ENCODE results near the gene HP. TPM values are rescaled to one million over a fixed set of nuclear protein-coding genes. Genes with fewer than 3 reads are reported as not detected.

HP gene
- total RNA-seq, 1 donor from 2014 or later: 11.5 TPM

GRCh38 chr16:72018470-72018869 is 35.8 kb upstream of the HP start:
- H3K4me3 ChIP-seq (ENCODE audit: low read length in 3 of 3): no peak overlapping the region
- H3K27me3 ChIP-seq (ENCODE audit: control insufficient read depth in 3 of 3, insufficient read depth in 3 of 3, low read length in 3 of 3): no peaks in the 10 kb centered on the region
- H3K27ac ChIP-seq (ENCODE audit: low read depth, low read length): no peak overlapping the region
- peaks cover 28 to 50% (median 36%) of the 10 kb centered on the region in 3 donors for H3K36me3 ChIP-seq (ENCODE audit: control insufficient read depth in 3 of 3, insufficient read depth in 3 of 3, low read length in 3 of 3)
- H3K9me3 ChIP-seq (ENCODE audit: control insufficient read depth in 3 of 3, low read length in 3 of 3): no peaks in the 10 kb centered on the region
- peak overlapping the region in 1 of 3 donors; percentile 8 for H3K9ac ChIP-seq (ENCODE audit: low read depth in 1 of 3, low read length in 3 of 3)
- H3K4me1 ChIP-seq (ENCODE audit: control insufficient read depth in 3 of 3, insufficient read depth in 3 of 3, low read length in 3 of 3): peaks cover 12 to 26% (median 25%) of the 10 kb centered on the region in 3 donors

- H3K9ac ChIP-seq (ENCODE audit: low read depth in 1 of 3, low read length in 3 of 3): no peak overlapping the region
- no peaks in the 10 kb centered on the region for H3K9me3 ChIP-seq (ENCODE audit: control insufficient read depth in 3 of 3, low read length in 3 of 3)
- H3K4me1 ChIP-seq (ENCODE audit: control insufficient read depth in 3 of 3, insufficient read depth in 3 of 3, low read length in 3 of 3): peaks cover 2 to 5% (median 5%) of the 10 kb centered on the region in 3 donors
- no peak overlapping the region for H3K4me3 ChIP-seq (ENCODE audit: low read length in 3 of 3)
- peaks cover 42 to 63% (median 55%) of the 10 kb centered on the region in 3 donors for H3K36me3 ChIP-seq (ENCODE audit: control insufficient read depth in 3 of 3, insufficient read depth in 3 of 3, low read length in 3 of 3)
- no peaks in the 10 kb centered on the region for H3K27me3 ChIP-seq (ENCODE audit: control insufficient read depth in 3 of 3, insufficient read depth in 3 of 3, low read length in 3 of 3)
- no peak overlapping the region for H3K27ac ChIP-seq (ENCODE audit: low read depth, low read length)
Observed at GRCh38 chr16:72021043-72021442, 33.3 kb upstream of the HP start.

GRCh38 chr16:72022127-72022526 is 32.2 kb upstream of the HP start:
- H3K4me1 ChIP-seq (ENCODE audit: control insufficient read depth in 3 of 3, insufficient read depth in 3 of 3, low read length in 3 of 3): no peaks in the 10 kb centered on the region
- no peak overlapping the region for H3K9ac ChIP-seq (ENCODE audit: low read depth in 1 of 3, low read length in 3 of 3)
- peaks cover 40 to 62% (median 53%) of the 10 kb centered on the region in 3 donors for H3K36me3 ChIP-seq (ENCODE audit: control insufficient read depth in 3 of 3, insufficient read depth in 3 of 3, low read length in 3 of 3)
- no peak overlapping the region for H3K4me3 ChIP-seq (ENCODE audit: low read length in 3 of 3)
- H3K27me3 ChIP-seq (ENCODE audit: control insufficient read depth in 3 of 3, insufficient read depth in 3 of 3, low read length in 3 of 3): no peaks in the 10 kb centered on the region
- H3K27ac ChIP-seq (ENCODE audit: low read depth, low read length): no peak overlapping the region
- H3K9me3 ChIP-seq (ENCODE audit: control insufficient read depth in 3 of 3, low read length in 3 of 3): no peaks in the 10 kb centered on the region

- Histone ChIP-seq H3K9ac (ENCODE audit: low read depth in 1 of 3, low read length in 3 of 3) (no peak overlapping the region), H3K4me1 (ENCODE audit: control insufficient read depth in 3 of 3, insufficient read depth in 3 of 3, low read length in 3 of 3) (no peaks in the 10 kb centered on the region), H3K4me3 (ENCODE audit: low read length in 3 of 3) (no peak overlapping the region), H3K27ac (ENCODE audit: low read depth, low read length) (no peak overlapping the region), H3K9me3 (ENCODE audit: control insufficient read depth in 3 of 3, low read length in 3 of 3) (no peaks in the 10 kb centered on the region), H3K27me3 (ENCODE audit: control insufficient read depth in 3 of 3, insufficient read depth in 3 of 3, low read length in 3 of 3) (no peaks in the 10 kb centered on the region), H3K36me3 (ENCODE audit: control insufficient read depth in 3 of 3, insufficient read depth in 3 of 3, low read length in 3 of 3) (peaks cover 40 to 63% (median 48%) of the 10 kb centered on the region in 3 donors)
Observed at GRCh38 chr16:72023962-72024361, 30.3 kb upstream of the HP start.

- Histone ChIP-seq H3K27me3 (ENCODE audit: control insufficient read depth in 3 of 3, insufficient read depth in 3 of 3, low read length in 3 of 3) (no peaks in the 10 kb centered on the region), H3K36me3 (ENCODE audit: control insufficient read depth in 3 of 3, insufficient read depth in 3 of 3, low read length in 3 of 3) (peaks cover 40 to 58% (median 48%) of the 10 kb centered on the region in 3 donors), H3K9me3 (ENCODE audit: control insufficient read depth in 3 of 3, low read length in 3 of 3) (no peaks in the 10 kb centered on the region), H3K27ac (ENCODE audit: low read depth, low read length) (no peak overlapping the region), H3K4me1 (ENCODE audit: control insufficient read depth in 3 of 3, insufficient read depth in 3 of 3, low read length in 3 of 3) (no peaks in the 10 kb centered on the region), H3K4me3 (ENCODE audit: low read length in 3 of 3) (no peak overlapping the region), H3K9ac (ENCODE audit: low read depth in 1 of 3, low read length in 3 of 3) (no peak overlapping the region)
Observed at GRCh38 chr16:72024862-72025382, 29.4 kb upstream of the HP start.

- Histone ChIP-seq H3K36me3 (ENCODE audit: control insufficient read depth in 3 of 3, insufficient read depth in 3 of 3, low read length in 3 of 3) (peaks cover 40 to 56% (median 47%) of the 10 kb centered on the region in 3 donors), H3K9ac (ENCODE audit: low read depth in 1 of 3, low read length in 3 of 3) (no peak overlapping the region), H3K4me3 (ENCODE audit: low read length in 3 of 3) (no peak overlapping the region), H3K4me1 (ENCODE audit: control insufficient read depth in 3 of 3, insufficient read depth in 3 of 3, low read length in 3 of 3) (no peaks in the 10 kb centered on the region), H3K27me3 (ENCODE audit: control insufficient read depth in 3 of 3, insufficient read depth in 3 of 3, low read length in 3 of 3) (no peaks in the 10 kb centered on the region), H3K9me3 (ENCODE audit: control insufficient read depth in 3 of 3, low read length in 3 of 3) (no peaks in the 10 kb centered on the region), H3K27ac (ENCODE audit: low read depth, low read length) (no peak overlapping the region)
Observed at GRCh38 chr16:72025404-72026114, 28.7 kb upstream of the HP start.

GRCh38 chr16:72027669-72028378 is 26.5 kb upstream of the HP start:
- H3K36me3 ChIP-seq (ENCODE audit: control insufficient read depth in 3 of 3, insufficient read depth in 3 of 3, low read length in 3 of 3): peaks cover 32 to 45% (median 33%) of the 10 kb centered on the region in 3 donors
- no peaks in the 10 kb centered on the region for H3K9me3 ChIP-seq (ENCODE audit: control insufficient read depth in 3 of 3, low read length in 3 of 3)
- no peak overlapping the region for H3K9ac ChIP-seq (ENCODE audit: low read depth in 1 of 3, low read length in 3 of 3)
- no peaks in the 10 kb centered on the region for H3K4me1 ChIP-seq (ENCODE audit: control insufficient read depth in 3 of 3, insufficient read depth in 3 of 3, low read length in 3 of 3)
- H3K27ac ChIP-seq (ENCODE audit: low read depth, low read length): no peak overlapping the region
- H3K4me3 ChIP-seq (ENCODE audit: low read length in 3 of 3): no peak overlapping the region
- H3K27me3 ChIP-seq (ENCODE audit: control insufficient read depth in 3 of 3, insufficient read depth in 3 of 3, low read length in 3 of 3): no peaks in the 10 kb centered on the region

- no peaks in the 10 kb centered on the region for H3K4me1 ChIP-seq (ENCODE audit: control insufficient read depth in 3 of 3, insufficient read depth in 3 of 3, low read length in 3 of 3)
- H3K9ac ChIP-seq (ENCODE audit: low read depth in 1 of 3, low read length in 3 of 3): no peak overlapping the region
- no peak overlapping the region for H3K27ac ChIP-seq (ENCODE audit: low read depth, low read length)
- no peaks in the 10 kb centered on the region for H3K27me3 ChIP-seq (ENCODE audit: control insufficient read depth in 3 of 3, insufficient read depth in 3 of 3, low read length in 3 of 3)
- H3K36me3 ChIP-seq (ENCODE audit: control insufficient read depth in 3 of 3, insufficient read depth in 3 of 3, low read length in 3 of 3): peaks cover 18 to 28% (median 21%) of the 10 kb centered on the region in 3 donors
- H3K9me3 ChIP-seq (ENCODE audit: control insufficient read depth in 3 of 3, low read length in 3 of 3): no peaks in the 10 kb centered on the region
- H3K4me3 ChIP-seq (ENCODE audit: low read length in 3 of 3): no peak overlapping the region
Observed at GRCh38 chr16:72029567-72030271, 24.6 kb upstream of the HP start.

- Histone ChIP-seq H3K27me3 (ENCODE audit: control insufficient read depth in 3 of 3, insufficient read depth in 3 of 3, low read length in 3 of 3) (no peaks in the 10 kb centered on the region), H3K9me3 (ENCODE audit: control insufficient read depth in 3 of 3, low read length in 3 of 3) (no peaks in the 10 kb centered on the region), H3K36me3 (ENCODE audit: control insufficient read depth in 3 of 3, insufficient read depth in 3 of 3, low read length in 3 of 3) (peaks cover under 1 to 3% (median under 1%) of the 10 kb centered on the region in 3 donors), H3K9ac (ENCODE audit: low read depth in 1 of 3, low read length in 3 of 3) (no peak overlapping the region), H3K4me3 (ENCODE audit: low read length in 3 of 3) (no peak overlapping the region), H3K27ac (ENCODE audit: low read depth, low read length) (no peak overlapping the region), H3K4me1 (ENCODE audit: control insufficient read depth in 3 of 3, insufficient read depth in 3 of 3, low read length in 3 of 3) (no peaks in the 10 kb centered on the region)
Observed at GRCh38 chr16:72033437-72033836, 20.9 kb upstream of the HP start.

Data from skeletal muscle tissue (tissue), 4 donors.